Fibroblast of gingiva (primary cell): ENCODE data around the gene PHACTR3.
"Not testable (repeated sequence)": the region's sequence is repeated elsewhere in the genome, so short reads cannot be mapped to it uniquely, and the experiment has no call there.

Source experiments
- DNase-seq: peaks from one replicate; pipeline ENCODE4 v3.0.0-alpha.2; 2011; ENCODE audit warnings: low read depth

Gene PHACTR3

DNA sequence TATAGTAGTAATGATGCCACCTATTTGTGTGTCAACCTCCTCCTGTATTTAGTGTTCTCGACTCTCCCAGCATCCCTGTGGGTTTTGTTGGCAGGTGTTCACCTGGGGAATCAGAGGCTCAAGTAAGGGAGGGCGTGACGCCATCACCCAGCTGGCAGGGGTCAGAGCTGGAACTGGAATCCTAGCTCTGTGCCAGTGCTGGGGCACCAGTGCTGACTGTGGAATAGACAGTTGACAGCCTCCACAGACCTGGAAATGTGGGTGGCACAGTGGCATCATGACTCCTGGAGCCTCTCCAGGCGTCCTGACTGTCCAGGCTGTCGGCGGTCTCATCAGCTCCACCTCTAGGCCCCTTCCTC lies 226.3 kb downstream of the PHACTR3 start:
- no peak for DNase-seq

DNA sequence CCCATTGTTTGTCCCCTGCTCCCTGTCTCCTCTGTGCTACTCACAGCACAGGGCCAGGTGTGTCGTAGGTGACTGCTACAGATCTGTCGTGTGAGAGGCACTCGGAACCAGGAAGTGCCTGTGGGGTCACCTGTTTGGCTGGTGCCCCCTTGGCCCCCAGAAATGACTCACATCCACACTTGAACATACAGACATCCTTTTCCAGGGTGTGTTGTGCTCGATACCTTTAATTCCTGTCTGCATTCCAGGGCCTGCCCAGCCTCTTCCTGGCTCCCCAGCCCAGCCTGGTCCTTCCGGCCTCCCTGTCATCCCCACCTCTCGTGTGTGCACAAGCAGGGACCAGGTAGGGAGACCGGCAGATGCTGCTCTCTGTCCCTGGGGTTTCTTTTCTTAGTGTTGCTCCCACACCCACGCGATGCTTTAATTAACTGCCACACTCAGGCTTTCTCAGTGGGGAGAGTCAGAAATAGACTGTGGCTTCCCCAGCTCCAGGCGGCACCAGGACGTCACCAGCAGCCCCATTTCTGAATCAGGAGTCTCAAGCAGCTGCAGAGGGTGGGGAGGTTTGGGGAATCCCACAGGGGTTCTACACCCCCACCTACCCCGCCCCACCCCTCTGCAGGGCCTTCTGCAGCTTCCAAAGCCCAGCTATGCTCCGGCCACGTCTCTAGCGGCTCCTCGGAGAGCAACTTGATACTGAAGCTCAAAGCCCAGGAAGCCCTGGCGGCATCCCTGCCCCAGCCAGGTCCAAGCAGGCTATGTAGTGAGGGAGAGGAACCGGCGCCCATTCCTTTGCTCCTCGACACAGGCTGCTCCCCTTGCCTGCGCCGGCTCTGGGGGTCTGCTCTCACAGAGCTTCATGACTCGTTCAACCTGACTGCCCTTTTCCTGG lies 226.9 kb downstream of the PHACTR3 start:
- no peak for DNase-seq

DNA sequence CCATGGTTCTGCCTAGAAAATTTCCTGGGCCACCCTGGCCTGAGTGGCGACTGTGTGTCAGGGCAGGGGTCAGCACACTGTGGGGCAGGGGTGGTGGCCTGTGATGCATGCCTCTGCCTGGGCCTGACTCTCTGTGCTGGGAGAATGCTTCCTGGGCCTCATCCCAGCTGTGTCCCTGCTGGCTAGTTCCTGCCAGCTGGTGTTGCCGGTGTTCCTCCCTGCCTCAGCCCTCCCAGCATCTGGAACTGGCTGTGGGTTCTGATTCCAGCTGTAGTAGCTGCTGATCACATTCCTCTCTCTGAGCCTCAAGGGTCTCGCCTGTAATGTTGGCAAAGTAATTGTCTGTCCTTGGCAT lies 227.6 kb downstream of the PHACTR3 start:
- DNase-seq: no peak

DNA sequence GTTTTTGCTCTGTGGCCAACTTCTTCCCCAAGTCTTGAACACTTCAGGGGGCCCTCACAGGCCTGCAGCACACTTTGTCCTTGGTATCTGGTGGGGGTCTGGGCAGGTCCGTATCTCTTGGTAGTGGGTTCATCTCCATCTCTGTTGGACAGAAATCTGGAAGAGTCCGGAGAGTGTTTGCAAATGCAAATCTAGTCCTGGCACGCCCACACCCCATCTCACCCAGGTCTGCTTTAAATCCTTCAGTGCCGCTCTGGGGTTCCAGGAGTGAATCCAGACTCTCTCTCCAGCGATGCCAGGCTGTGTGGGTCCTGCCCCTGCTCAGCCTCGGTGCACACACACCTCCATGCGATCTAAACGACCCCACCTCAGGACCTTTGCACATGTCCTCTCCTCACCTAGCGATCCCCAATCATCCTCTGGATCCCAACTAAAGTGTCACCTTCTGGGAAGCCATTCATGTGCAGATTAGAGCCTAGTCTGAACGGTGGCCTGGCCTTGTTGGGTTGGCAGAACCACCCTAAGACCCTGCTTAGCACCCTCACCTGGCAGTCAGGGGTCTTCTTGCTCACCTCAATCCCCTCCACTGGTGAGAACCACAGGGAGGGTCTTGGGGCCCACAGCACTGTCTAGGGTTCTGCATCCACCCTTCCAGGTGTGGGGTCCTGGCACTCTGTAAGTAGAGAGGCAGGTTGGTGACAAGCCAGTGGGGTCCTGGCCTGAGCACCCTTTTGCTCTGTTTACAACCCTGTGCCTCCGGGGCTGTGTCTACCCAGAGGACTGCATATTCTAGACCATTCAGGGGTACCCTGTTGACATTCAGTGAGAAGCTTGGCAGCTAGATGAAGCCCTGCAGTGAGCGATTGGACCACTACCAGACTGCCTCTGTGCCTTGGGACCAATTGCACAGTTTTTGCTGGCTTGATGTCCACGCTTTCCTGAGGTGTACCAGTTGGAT lies 228.3 kb downstream of the PHACTR3 start:
- DNase-seq: no peak

DNA sequence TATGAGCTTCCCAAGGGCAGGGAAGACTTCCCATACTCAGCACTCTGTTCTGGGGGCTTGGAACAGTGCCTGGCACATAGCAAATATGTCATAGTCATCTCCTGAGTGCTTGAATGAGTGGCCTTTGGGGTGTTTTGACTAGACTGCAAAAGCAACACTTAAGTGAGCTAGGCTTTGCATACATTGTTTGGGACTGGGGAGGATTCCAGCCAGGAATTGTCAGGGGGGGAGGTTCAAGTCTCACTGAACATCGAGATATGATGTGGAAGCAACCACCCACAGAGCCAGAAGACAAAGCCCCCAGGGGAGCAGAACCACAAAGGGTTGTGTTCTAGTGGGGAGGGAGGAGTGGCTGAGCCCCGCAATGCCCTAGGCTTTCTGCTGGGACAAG lies 230.7 kb downstream of the PHACTR3 start:
- DNase-seq: no peak

DNA sequence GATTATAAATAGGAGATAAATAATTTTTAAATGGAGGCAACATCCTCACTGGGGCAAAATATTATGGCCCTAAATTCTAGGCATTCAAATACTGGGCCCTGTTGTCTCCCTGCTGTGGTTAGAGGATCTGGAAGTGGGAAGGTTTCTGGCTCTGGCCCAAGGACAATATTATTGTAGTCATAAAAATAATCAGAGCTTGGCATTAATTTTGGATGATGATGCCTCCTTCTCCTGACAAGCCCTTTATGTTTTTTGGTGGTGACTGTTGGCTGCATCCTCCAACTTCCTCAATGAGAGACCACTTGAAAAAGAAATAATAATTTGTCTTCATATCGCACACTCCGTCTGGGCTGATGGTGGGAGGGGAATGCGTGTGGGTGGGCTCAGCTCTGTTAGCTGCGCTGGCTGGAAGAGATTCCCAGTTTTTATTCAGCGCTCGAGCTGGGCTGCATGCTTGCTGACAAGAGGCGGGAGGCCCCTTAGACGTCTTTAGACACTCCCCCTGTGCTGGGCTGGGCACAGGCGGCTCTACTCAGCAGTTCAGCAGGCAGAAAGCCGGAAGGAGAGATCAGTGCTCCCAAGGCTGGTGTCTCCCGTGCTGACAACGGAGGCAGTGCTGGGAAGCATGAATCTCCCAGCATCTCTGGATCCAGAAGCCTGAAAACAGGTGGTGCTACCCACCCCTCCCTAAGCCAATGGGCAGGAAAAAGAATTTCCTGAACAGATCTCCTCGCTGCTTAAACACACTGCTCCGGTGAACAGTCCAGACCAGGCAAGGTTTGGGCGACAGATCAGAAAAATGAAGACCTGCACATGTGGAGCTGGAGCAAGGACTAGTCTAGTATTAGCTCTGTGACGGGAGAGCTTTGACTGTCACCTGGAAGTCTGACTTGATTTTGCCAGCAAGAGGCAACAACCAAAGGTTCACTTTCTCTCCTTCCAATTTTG lies 231.4 kb downstream of the PHACTR3 start:
- DNase-seq: peak; percentile 15

DNA sequence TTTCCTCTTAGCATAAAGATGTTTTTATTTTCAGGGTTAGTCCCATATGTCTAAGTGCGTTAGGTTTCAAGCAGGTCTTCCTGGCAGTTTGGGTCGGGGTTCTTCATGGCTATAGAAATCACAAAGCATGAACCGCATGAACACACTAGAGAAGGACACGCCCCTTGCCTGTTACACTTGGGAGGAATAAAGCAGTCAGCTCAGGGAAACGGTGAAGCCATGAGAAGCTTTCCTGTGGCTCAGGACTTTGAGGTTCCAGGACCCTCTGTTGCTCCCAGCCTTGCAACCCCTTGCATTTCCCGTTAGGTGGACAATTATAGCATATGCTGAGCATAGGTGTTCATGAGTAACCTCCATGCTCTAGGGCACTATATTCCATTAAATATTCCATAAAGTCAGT lies 232.4 kb downstream of the PHACTR3 start:
- DNase-seq: no peak

DNA sequence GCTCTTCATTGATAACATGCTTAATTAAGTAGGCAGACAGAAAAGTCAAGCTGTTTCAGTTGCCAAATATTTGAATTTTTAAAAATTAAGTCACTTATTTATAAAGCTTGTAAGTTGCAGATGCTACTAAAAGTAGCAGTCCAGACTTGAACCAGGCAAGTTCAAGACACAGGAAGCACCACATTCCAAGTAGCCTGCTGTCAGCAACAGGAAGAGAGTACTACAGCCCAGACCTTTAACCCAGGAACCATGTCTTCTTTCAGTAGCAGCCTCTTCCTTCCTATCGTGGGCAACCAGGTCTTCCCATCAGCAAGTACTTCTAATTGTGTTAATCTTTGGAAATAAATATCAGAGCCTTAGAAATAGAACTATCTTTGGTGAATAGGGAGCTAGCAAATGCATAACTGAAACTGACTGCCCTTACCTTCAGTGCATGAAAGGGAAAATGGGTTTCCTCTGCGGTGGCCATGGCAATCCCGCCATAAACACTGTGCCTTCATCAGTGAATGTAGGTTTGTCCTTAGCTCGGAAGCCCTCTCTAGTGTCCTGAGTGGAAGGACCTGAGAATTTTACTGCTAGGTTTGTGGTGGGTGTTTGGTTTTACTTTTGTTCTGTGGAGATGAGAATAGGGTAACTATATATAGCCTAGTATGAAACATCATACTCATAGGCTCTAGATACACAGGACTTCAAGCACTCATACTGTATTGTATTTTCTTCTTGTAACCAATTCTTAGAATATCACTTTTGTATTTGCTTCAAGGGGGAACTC lies 233.5 kb downstream of the PHACTR3 start:
- DNase-seq: no peak

DNA sequence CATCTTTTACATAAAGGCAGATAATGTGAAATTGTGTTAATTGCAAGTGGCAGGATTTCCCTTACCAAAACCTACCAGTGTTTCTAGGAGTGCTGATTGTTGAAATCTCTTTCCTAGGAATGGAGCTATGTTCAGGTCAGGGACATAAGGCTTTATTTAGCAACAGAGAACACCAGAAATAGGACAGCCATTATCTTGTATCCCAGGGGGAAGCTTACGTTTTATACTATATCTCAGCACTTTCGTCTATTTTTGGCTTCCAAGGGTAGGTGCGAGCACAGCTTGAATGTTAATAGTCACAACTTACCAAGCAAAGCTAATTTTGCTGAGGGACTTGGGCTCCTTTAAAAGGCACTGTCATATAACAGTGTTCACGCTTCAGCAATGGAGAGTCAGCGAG lies 235.1 kb downstream of the PHACTR3 start:
- no peak for DNase-seq

DNA sequence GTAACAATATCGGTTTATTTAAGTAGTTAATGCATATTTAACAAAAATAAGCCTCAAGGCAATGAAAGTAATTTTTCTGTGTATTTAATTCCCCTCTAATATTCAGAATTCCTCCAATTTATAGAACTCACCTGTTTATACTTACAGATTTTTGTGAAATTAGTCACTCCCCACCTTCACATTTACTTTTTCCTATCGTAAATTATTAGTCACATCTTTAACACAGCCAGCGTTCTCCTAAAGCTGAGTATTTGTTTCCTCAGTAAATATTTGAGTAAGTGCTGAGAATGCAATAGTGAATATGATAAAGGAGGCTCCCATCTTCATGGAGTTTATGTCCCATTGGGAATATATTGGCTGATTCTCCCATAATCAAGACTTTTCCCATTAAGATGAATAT lies 241.1 kb downstream of the PHACTR3 start:
- no peak for DNase-seq

DNA sequence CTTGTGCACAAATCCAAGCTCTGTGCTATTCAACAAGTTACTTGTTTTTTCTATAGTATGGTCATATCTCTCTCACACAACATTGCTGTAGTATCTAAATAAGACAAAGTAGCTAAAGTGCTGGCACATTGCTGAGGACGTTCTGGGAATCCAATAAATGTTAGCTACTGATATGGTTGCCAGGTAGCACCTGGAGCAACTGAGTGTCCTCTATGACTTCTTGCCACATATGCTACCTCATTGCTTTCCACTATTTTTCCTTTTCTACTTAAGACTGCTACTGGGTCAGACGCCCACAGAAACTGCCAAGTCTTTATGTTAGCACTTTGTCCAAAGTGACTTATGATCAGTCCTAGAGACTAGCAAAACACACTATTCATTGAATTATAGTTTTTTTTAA lies 243.8 kb downstream of the PHACTR3 start:
- DNase-seq: no peak

DNA sequence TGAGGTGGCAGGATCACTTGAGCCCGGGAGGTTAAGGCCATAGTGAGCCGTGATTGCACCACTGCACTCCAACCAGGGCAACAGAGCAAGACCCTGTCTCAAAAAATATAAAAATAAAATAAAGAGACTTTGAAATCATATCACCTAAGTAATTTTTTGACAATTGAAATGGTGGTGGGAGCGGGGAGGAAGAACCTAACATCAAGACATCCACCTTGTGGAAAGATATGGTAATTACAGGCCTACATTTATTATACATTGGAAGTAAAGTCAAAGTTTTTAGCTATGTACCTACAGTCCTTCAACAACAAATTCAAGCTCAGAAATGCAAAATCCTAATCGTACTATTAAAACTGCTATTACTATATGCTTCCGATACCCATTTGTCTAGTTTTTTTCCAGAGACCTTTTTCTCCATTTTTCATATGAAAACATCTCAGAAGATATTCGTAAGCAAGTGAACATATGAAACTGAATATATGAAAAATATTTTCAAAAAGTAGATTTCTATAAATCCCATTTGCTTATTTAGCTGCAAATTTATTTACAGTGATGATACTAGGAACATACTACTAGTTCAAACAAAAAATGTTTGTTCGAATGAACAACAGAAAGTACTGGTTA lies 245.8 kb downstream of the PHACTR3 start:
- DNase-seq: peak; percentile 16

DNA sequence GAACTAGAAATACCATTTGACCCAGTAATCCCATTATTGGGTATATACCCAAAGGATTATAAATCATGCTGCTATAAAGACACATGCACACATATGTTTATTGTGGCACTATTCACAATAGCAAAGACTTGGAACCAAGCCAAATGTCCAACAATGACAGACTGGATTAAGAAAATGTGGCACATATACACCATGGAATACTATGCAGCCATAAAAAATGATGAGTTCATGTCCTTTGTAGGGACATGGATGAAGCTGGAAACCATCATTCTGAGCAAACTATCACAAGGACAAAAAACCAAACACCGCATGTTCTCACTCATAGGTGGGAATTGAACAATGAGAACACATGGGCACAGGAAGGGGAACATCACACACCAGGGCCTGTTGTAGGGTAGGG lies 252.2 kb downstream of the PHACTR3 start:
- not testable (repeated sequence) for DNase-seq

DNA sequence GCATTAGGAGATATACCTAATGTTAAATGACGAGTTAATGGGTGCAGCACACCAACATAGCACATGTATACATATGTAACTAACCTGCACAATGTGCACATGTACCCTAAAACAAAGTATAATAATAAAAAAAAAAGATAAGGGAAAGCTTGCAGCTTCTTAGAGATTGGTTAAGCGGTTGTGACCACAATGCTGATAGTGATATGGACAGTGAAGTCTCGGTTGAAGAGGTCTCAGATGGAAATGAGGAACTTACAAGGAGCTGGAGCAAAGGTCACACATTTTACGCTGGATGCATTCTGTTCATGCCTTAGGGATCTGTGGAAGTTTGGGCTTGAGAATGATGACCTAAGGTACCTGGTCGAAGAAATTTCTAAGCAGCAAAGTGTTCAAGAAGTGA lies 252.6 kb downstream of the PHACTR3 start:
- DNase-seq: not testable (repeated sequence)

DNA sequence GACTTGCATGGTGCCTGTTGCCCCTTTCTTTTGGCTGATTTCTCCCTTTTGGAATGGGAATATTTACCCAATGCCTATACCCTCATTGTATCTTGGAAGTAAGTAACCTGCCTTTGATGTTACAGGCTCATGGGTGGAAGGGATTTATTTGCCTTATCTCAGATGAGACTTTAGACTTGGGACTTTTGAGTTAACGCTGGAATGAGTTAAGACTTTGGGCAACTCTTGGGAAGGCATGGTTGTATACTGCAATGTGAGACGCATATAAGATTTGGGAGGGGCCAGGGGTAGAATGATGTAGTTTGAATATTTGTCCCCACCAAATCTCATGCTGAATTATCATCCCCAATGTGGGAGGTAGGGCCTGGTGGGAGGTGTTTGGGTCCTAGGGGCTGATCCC lies 253.6 kb downstream of the PHACTR3 start:
- no peak for DNase-seq

DNA sequence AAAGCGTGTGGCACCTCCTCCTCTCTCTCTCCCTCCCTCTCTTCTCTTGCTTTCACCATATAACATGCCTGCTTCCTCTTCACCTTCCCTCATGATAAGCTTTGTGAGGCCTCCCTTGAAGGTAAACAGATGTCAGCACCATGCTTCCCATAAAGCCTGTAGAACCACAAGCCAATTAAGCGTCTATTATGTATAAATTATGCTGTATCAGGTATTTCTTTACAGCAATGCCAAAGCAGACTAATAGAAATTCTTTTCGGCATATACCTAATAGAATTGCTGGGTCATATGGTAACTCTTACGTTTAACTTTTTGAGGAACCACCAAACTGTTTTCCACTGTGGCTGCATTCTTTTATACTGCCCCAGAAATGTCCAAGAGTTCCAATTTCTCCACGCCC lies 254.1 kb downstream of the PHACTR3 start:
- no peak for DNase-seq

DNA sequence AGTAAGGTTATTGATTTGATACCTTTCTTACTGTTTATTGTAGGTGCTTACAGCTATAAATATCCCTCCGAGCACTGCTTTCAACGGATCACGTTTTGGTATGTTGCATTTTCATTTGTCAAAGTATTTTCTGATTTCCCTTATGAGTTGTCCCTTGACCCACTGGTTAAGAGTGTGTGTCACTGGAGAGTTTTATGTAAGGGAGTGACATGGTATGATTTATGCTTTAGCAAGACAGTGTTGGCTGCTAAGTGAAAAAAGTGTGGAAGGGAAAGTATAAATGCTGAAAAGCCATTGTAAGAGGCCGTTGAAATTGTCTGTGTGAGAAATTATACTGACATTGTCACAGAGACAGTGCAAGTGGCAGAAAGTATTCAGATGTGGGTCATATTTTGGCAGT lies 257.1 kb downstream of the PHACTR3 start:
- DNase-seq: no peak

DNA sequence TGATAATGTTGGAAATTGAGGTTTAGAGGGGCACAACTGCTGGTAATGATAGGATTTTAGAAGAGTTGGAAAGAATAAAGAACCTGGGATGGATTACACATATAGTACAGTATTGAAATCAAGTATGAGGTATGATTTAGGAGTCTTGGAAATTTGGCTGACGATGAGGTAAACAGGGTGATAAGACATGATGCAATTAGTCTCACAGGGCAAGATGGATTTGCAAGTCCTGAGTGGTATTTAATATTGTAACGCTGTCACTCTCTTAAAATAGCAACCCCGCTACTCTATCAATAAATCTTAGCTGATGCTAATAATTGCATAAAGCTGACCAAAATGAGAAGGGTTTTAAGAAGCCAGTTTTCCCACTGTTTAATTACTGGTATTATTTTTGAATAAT lies 258.7 kb downstream of the PHACTR3 start:
- DNase-seq: no peak

DNA sequence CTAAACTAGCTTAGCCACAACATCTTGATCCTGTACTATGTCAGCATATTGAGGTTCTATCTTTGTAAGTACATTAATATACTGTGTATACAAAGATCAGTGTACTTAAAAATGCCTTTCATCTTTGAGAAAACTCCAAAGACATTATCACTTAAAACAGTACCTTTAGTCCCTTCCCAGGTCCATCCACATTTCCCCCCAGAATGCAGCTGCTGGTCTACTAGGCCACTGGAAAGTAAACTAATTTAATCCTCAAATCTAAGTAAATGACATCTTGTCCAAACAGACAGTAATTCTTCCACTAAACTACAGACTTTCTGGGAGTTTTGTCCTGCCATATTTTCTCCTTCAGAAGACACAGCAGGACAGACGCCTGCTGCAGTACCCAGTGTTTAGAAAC lies 260.4 kb downstream of the PHACTR3 start:
- no peak for DNase-seq

DNA sequence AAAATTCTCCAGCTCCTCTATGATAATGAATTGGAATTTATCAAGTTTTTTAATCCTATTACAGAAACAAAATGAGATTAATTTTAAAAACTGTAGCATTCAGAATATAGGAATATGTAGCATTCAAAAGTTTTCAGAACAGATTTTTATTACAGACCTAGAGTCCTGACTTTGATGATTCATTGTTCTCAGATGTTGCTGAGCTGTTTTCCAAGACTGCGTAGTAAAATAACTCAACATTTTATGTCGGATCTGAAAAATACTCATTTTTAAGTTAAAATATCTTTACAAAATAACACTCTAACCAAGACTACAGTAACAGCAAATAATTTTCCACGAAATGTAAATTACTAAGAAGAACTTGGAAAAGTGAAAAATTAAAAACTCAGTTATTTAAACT lies 262.0 kb downstream of the PHACTR3 start:
- DNase-seq: no peak

DNA sequence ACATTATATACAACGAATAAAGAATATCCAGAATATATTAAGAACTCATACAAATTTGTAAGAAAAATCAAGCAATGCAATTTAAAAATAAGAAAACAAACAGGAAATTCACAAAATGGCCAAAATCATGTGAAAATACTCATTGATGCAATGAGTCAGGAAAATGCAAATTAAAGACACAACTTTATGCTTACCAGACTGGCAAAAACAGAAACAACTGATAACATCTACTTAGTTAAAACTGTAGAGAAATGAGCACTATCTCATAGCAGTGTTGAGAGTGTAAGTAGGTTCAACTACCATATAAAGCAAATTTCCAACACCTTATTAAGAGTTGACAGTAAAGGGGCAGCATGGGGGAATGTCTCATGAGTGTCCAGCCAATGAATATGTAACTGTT lies 266.8 kb downstream of the PHACTR3 start:
- no peak for DNase-seq
